K562 (cell line): Measurements from ENCODE around the gene CDKN2D. TPM values are rescaled to one million over a fixed set of nuclear protein-coding genes. Genes with fewer than 3 reads are reported as not detected.

ENCODE experiments used
- AFF1 ChIP-seq, 2 experiments: fragments of 450-650 bp; IDR thresholded peaks; 2 replicates each; pipeline ENCODE4 v1.6.1; 2018; ENCODE audit warnings: mild to moderate bottlenecking in 2 of 2, low read depth in 1 of 2; ENCODE audit not compliant: partially characterized antibody in 2 of 2
- ARID1B ChIP-seq: fragments of 450-650 bp; IDR thresholded peaks from 2 replicates; pipeline ENCODE4 v1.6.1; 2016; ENCODE audit warnings: antibody characterized with exemption, mild to moderate bottlenecking, inconsistent platforms
- BCOR ChIP-seq: fragments of 450-650 bp; IDR thresholded peaks from 2 replicates; pipeline ENCODE4 v1.6.1; 2016
- CTBP1 ChIP-seq: fragments of 450-650 bp; IDR thresholded peaks from 2 replicates; pipeline ENCODE4 v1.6.1; 2016; ENCODE audit warnings: borderline replicate concordance
- CTCF ChIP-seq, 3 experiments: IDR thresholded peaks in 2 of 3; conservative IDR thresholded peaks in 1 of 3; 2 replicates each; pipeline ENCODE4 v1.5.1; 2011 to 2012; ENCODE audit warnings: low read length in 3 of 3, mild to moderate bottlenecking in 3 of 3, control low read depth in 2 of 3, improper control_type of control experiment in 1 of 3, inconsistent platforms in 1 of 3, low read depth in 1 of 3, mixed read lengths in 1 of 3, moderate library complexity in 1 of 3; ENCODE audit not compliant: insufficient read depth in 2 of 3
- HNRNPK ChIP-seq: fragments of 200-400 bp; formaldehyde crosslinking; IDR thresholded peaks from one replicate; pipeline ENCODE4 v1.6.1; 2018; ENCODE audit warnings: mild to moderate bottlenecking, low read depth, low read length; ENCODE audit not compliant: poor library complexity, severe bottlenecking
- KDM1A ChIP-seq, 2 experiments: fragments of 450-650 bp; IDR thresholded peaks; 2 replicates each; pipeline ENCODE4 v1.6.1; 2016; ENCODE audit warnings: mild to moderate bottlenecking in 2 of 2
- KDM4B ChIP-seq, 2 experiments: fragments of 450-650 bp in 1 of 2; sonication (generic) in 1 of 2; IDR thresholded peaks; 2 replicates each; pipeline ENCODE4 v1.6.1; 2016 to 2017; ENCODE audit warnings: borderline replicate concordance in 2 of 2, antibody characterized with exemption in 1 of 2, low read depth in 1 of 2, mild to moderate bottlenecking in 1 of 2
- MCM7 ChIP-seq, 2 experiments: fragments of 450-650 bp; IDR thresholded peaks; 2 replicates each; pipeline ENCODE4 v1.6.1; 2016 to 2018
- TAF1 ChIP-seq: IDR thresholded peaks from 2 replicates; pipeline ENCODE4 v1.6.1; 2011; ENCODE audit warnings: mild to moderate bottlenecking, low read length, moderate library complexity; ENCODE audit not compliant: insufficient read depth, control insufficient read depth, severe bottlenecking; ENCODE audit errors: extremely low read depth
- ZNF512 ChIP-seq: IDR thresholded peaks from 2 replicates; pipeline ENCODE4 v1.6.1; 2016; ENCODE audit warnings: missing genetic modification characterization, missing compliant biosample characterization
- polyA plus RNA-seq, 8 experiments: library from polyadenylated mRNA; depleted of rRNA in 4 of 8; stranded (reverse) in 5 of 8; unstranded in 3 of 8; fragments of >200 nt; fragmentation: Nextera tagmentation in 2 of 8; fragmentation: Illumina TruSeq in 1 of 8; extraction: Ambion mirVana in 2 of 8; extraction: Trizol in 1 of 8; gene quantifications; 2 replicates each; pipeline versions ENCODE4 v1.2.1 to v1.2.3, GENCODE V29; 2011 to 2014; ENCODE audit warnings: inconsistent platforms in 1 of 8, missing spikeins in 1 of 8
- total RNA-seq, 7 experiments: library from RNA; depleted of rRNA in 6 of 7; stranded (reverse); fragments of >200 nt in 6 of 7; fragmentation: Illumina TruSeq in 2 of 7; extraction: Trizol in 2 of 7; gene quantifications; 2 replicates each; pipeline versions ENCODE4 v1.2.1 to v1.2.3, GENCODE V29; 2011 to 2021; ENCODE audit warnings: low replicate concordance in 1 of 7

The CDKN2D gene
- total and polyA plus RNA-seq, 9 of the 15 experiments (the other 6 are each of a cell fraction or from before 2014, with no cell fraction given): 0.41 to 8.2 (median 3.7) TPM

GRCh38 chr19:10603084-10603872, 34.5 kb upstream of the CDKN2D start (continued):
- TF ChIP-seq CTCF (IDR thresholded peaks at IDR 0.05 in 2 of 3, conservative IDR thresholded peaks at IDR 0.05 in 1 of 3; ENCODE audit: insufficient read depth in 2 of 3, low read depth in 1 of 3, low read length in 3 of 3) (peak in 2 of 3 experiments; percentile 11 to 20; a peak in 1 of 6 replicates), ZNF512 (tag) (no peak), HNRNPK (no peak), MCM7 (IDR thresholded peaks at IDR 0.05) (no peak), CTBP1 (0 out of 2 replicates have a peak, but pooled peaks have one; percentile 11), KDM4B (IDR thresholded peaks at IDR 0.05; ENCODE audit: borderline replicate concordance in 2 of 2, low read depth in 1 of 2) (no peak), AFF1 (IDR thresholded peaks at IDR 0.05; ENCODE audit: low read depth in 1 of 2, partially characterized antibody in 2 of 2) (peak in 1 of 2 experiments; percentile 15), ARID1B (0 out of 2 replicates have a peak, but pooled peaks have one; percentile 4), BCOR (peak; percentile 82), TAF1 (peak; percentile 34), KDM1A (IDR thresholded peaks at IDR 0.05) (peak; percentile 45 to 63; a peak in 3 of 4 replicates)
